WI38 (cell line): ENCODE data around the gene WBP4.

Experiments used
- H3K4me3 ChIP-seq: 2 replicates; pipeline ENCODE4 v1.5.1; 2011; ENCODE audit warnings: low read depth, mild to moderate bottlenecking, control low read depth, low read length
- TF ChIP-seq, protein P1 (sequence below): IDR thresholded peaks from 2 replicates; pipeline ENCODE4 v1.5.1; 2012; ENCODE audit warnings: low read depth, mild to moderate bottlenecking, control low read depth, low read length

Gene WBP4

DNA sequence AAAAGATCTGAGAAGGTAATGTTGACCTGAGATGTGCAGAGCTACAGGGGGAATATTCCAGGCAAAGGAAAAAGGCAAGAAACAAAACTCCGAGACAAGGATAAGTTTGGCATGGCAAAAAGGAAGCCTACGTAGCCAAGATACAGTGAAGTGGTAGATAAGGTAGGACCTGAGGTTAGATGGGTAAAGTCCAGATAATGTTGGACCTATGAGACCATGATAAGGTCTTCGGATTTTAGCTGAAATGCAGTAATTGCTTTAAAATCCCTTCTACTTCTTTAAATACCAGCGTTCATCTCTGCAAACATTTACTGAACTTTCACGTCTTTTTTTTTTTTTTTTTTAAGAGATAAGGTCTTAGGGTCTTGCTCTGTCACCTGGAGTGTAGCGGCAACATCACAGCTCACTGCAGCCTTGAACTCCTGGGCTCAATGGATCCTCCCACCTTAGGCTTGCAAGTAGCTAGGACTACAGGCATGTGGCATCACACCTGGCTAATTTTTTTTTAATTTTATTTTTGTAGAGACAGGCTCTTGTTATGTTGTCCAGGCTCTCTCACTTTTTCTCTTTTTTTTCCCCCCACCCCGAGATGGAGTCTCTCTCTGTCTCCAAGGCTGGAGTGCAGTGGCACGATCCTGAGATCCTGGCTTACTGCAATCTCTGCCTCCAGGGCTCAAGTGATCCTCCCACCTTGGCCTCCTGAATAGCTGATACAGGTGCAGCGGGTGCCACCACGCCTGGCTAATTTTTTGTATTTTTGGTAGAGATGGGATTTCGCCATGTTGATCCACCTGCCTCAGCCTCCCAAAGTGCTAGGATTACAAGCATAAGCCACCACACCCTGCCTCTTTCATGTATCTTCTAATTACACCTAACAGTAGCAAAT, 4.2 kb upstream of the WBP4 start:
- TF ChIP-seq, protein P1, sequence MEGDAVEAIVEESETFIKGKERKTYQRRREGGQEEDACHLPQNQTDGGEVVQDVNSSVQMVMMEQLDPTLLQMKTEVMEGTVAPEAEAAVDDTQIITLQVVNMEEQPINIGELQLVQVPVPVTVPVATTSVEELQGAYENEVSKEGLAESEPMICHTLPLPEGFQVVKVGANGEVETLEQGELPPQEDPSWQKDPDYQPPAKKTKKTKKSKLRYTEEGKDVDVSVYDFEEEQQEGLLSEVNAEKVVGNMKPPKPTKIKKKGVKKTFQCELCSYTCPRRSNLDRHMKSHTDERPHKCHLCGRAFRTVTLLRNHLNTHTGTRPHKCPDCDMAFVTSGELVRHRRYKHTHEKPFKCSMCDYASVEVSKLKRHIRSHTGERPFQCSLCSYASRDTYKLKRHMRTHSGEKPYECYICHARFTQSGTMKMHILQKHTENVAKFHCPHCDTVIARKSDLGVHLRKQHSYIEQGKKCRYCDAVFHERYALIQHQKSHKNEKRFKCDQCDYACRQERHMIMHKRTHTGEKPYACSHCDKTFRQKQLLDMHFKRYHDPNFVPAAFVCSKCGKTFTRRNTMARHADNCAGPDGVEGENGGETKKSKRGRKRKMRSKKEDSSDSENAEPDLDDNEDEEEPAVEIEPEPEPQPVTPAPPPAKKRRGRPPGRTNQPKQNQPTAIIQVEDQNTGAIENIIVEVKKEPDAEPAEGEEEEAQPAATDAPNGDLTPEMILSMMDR, result no peak
- H3K4me3 ChIP-seq, result no peak overlapping the region

DNA sequence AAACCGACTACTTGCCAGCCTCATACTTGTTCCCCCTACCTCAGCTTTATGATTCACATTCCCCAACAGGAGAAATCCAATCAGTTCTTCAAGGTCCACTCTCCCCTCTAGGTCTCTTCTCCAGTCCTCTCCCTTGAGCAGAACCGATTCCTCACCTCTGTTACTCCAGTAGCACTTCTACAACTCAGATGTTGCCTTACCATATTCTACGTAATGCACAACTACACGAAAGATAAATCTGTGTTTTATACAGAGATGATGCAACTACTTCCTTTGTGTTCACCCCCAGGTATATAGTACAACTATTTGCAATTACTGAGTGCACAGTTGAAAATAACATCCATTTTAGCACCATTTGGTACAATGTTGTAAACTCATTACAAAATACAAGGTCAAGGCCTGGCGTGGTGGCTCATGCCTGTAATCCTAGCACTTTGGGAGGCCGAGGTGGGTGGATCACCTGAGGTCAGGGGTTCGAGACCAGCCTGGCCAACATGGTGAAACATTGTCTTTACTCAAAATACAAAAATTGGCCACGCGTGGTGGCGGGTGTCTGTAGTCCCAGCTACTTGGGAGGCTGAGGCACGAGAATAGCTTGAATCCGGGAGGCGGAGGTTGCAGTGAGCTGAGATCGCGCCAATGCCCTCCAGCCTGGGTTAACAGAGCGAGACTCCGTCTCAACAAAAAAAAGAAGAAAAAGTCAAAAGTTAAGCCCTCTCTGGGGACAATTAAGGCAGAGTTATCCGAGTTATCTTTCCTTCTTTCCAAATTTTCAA, 2.8 kb upstream of the WBP4 start:
- peak overlapping the region; percentile 74 for H3K4me3 ChIP-seq
- TF ChIP-seq, protein P1, result no peak

DNA sequence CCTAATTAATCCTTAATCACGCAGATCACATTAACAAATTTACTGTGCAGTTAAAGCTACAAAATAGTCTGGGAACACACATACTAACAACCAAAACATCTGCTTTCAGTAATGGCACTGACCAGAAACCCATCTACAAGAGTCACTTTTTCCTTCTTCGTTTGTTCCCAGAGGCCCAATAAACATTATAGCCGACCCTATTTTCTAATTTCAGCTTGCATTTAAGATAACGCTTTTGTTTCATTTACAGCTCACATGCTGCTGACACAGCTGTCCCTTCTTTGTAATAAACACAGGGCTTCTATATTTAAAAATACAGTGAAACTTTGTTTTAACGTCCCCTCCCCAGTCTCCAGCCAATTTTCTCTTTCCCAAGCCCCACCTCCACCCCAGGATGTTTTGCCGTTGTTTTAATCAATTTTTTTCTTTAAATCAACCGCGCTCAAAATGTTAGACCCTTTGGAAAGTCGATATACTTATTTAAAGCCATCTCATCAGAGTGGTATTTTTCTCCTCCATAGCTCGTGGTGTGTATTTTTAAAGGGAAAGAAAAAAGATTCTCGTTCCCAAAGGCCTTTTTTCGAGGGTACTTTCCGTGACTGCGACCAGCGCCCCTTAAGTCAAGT, 1.7 kb upstream of the WBP4 start:
- H3K4me3 ChIP-seq, result peak overlapping the region; percentile 74
- TF ChIP-seq, protein P1, result no peak

DNA sequence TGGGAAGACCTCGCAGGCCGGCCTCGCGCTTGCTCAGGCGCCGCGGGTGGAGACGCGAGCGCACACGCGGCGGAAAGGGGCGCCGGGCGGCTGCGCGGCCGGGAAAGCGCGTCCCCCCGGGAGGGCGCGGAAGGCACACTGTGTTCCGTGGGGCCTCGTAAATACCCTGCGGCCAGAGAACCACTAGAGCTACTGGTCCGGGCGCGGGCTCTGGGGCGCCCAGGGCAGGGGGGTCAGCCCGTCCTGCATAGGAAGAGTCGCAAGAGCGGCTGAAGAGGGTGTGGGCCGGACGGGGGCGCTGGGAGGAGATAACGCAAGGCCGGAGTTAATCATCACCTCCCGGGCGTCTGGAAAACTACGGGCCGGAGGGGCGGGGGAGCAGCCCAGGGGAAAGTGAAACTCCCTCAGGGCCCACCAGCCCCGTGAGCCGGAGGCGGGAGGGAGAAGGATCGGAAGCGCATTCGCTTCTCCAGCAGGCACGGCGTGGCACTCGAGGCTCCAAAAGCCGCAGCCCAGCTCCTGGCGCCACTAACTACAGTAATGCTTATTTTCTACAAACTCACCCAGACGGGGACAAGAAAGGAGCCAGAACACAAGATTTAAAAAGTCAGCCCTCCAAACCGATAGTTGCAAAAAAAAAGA, 1.1 kb upstream of the WBP4 start:
- H3K4me3 ChIP-seq, result peak overlapping the region; percentile 74
- TF ChIP-seq, protein P1, result no peak

DNA sequence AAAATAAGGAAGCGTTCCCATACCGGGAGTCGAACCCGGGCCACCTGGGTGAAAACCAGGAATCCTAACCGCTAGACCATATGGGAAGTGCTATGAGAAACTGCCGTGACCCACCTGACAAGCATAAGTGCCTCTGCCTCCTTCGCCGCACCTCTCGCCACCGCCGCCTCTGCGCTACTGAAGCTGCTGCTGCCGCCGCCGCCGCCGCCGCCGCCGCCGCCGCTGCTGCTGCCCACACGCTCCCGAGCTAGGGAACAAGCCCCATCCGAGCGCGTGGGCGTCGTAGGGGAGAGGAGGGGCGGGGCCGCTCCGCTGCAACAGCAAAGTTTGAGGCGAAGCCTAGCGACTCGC, 610 bp upstream of the WBP4 start:
- peak overlapping the region; percentile 74 for H3K4me3 ChIP-seq

DNA sequence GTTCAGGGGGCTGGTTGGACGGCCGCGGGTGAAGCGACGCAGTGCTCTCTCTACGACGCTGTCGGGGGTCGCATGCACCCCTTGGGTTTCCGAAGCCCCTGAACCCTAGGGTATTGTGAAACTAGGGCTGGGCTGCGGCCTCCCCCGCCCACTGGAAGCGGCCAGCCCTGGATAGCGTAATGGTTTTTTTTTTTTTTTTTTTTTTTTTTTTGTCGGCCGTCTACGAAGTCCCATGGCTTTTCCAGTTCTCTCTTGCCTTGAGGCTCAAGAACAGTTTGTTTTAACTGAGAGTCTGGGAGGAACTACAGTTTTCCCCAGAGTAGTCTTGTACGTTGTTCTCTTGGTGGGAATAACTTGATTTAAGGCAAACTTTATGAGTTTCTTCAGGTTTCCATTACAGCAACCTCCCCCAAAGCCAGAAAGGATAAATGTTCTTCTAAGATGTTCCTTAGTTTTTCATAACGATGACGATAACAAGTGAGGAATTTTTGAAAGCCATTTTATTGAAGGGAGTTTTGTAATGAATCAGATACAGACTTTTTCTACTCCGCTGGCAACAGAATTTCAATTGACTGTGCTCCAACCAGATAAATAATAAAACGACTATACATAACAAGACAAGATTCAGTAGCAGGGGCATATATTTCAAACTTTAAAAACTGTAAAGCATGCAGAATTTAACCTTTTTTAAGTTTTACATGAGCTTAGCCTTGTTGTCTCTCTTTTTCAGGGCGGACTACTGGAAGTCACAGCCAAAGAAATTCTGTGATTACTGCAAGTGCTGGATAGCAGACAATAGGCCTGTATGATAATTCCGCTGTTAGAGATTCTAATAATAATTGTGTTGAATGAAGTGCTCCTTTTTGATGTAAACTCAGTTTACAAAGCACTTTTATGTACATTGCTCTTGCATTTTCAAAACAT, 867 bp downstream of the WBP4 start:
- H3K4me3 ChIP-seq, result peak overlapping the region; percentile 74
- TF ChIP-seq, protein P1, result no peak

More for the DNA sequence above, 610 bp upstream of the WBP4 start:
- TF ChIP-seq, protein P1, result no peak
